PC-3 (cell line): ENCODE results near the gene NEBL. TPM values are rescaled to one million over a fixed set of nuclear protein-coding genes. Genes with fewer than 3 reads are reported as not detected.

Experiments used
- ATAC-seq: fragments of 200-7000 bp; cut with Tn5 transposase; 2 replicates; pipeline ENCODE4 v1.9.1; 2020; ENCODE audit warnings: mild to moderate bottlenecking, moderate library complexity
- BruUV-seq: library from RNA; stranded (reverse); fragments of 400-500 nt; replicated peaks from 2 replicates; lab custom pipeline; 2021; lab: Mats Ljungman, UMichigan
- CTCF ChIA-PET: fragments of 300-600 bp; sonication (Branson Sonifier 250); formaldehyde crosslinking; loops from one replicate; lab custom pipeline; 2022; ENCODE audit warnings: antibody characterized with exemption; lab: Charles Lee
- POLR2A ChIA-PET: fragments of 300-600 bp; sonication (Branson Sonifier 250); formaldehyde crosslinking; loops from one replicate; lab custom pipeline; 2022; ENCODE audit warnings: antibody characterized with exemption; ENCODE audit not compliant: unreplicated experiment; lab: Charles Lee
- DNase-seq: peaks from one replicate; pipeline ENCODE4 v3.0.0-alpha.2; 2015
- H2AFZ ChIP-seq: fragments of 300-600 bp; sonication (generic); 2 replicates; pipeline ENCODE4 v1.6.0; 2016; ENCODE audit warnings: antibody characterized with exemption, low read length
- H3F3A ChIP-seq: fragments of 300-600 bp; sonication (generic); one replicate; pipeline ENCODE4 v1.6.0; 2017; ENCODE audit warnings: antibody characterized with exemption, low read length, control low read depth, mild to moderate bottlenecking; ENCODE audit not compliant: unreplicated experiment
- H3K27ac ChIP-seq: fragments of 300-600 bp; sonication (generic); 2 replicates; pipeline ENCODE4 v1.5.1; 2016; ENCODE audit warnings: mild to moderate bottlenecking, low read length
- H3K27me3 ChIP-seq: fragments of 300-600 bp; sonication (generic); 2 replicates; pipeline ENCODE4 v1.6.1; 2016; ENCODE audit warnings: low read length, mixed read lengths
- H3K36me3 ChIP-seq: fragments of 300-600 bp; sonication (generic); 2 replicates; pipeline ENCODE4 v1.6.1; 2016; ENCODE audit warnings: low read depth, mixed run types, low read length, mixed read lengths
- H3K4me1 ChIP-seq: fragments of 300-600 bp; sonication (generic); 2 replicates; pipeline ENCODE4 v1.5.1; 2016; ENCODE audit warnings: low read length; ENCODE audit not compliant: insufficient read depth
- H3K4me2 ChIP-seq: fragments of 300-600 bp; sonication (generic); 2 replicates; pipeline ENCODE4 v1.6.0; 2016; ENCODE audit warnings: low read length
- H3K4me3 ChIP-seq: fragments of 300-600 bp; sonication (generic); 2 replicates; pipeline ENCODE4 v1.5.1; 2016; ENCODE audit warnings: mild to moderate bottlenecking, low read length, mixed read lengths
- H3K79me2 ChIP-seq: fragments of 300-600 bp; sonication (generic); 2 replicates; pipeline ENCODE4 v1.6.1; 2017; ENCODE audit warnings: low read length, mixed read lengths
- H3K9ac ChIP-seq: fragments of 300-600 bp; sonication (generic); 2 replicates; pipeline ENCODE4 v1.6.0; 2016; ENCODE audit warnings: mild to moderate bottlenecking, low read length
- H3K9me2 ChIP-seq: fragments of 300-600 bp; sonication (generic); replicated peaks from 2 replicates; pipeline ENCODE4 v1.6.1; 2016; ENCODE audit warnings: mixed run types, low read length, mixed read lengths
- H3K9me3 ChIP-seq: fragments of 300-600 bp; sonication (generic); 2 replicates; pipeline ENCODE4 v1.6.1; 2016; ENCODE audit warnings: low read length, mixed read lengths
- H4K20me1 ChIP-seq: fragments of 300-600 bp; sonication (generic); 2 replicates; pipeline ENCODE4 v1.6.1; 2016; ENCODE audit warnings: low read length, mixed read lengths
- EZH2 ChIP-seq: fragments of 300-600 bp; sonication (generic); IDR thresholded peaks from one replicate; pipeline ENCODE4 v1.6.1; 2017; ENCODE audit warnings: antibody characterized with exemption, mild to moderate bottlenecking, low read length; ENCODE audit not compliant: unreplicated experiment
- EZH2phosphoT487 ChIP-seq: fragments of 300-600 bp; sonication (generic); IDR thresholded peaks from 2 replicates; pipeline ENCODE4 v1.6.1; 2018; ENCODE audit warnings: mild to moderate bottlenecking, antibody characterized with exemption, low read length, borderline replicate concordance
- intact Hi-C: fragments of 100-400 bp; cut with micrococcal nuclease; formaldehyde crosslinking; loops from 2 replicates; pipeline ENCODE4 v1.9.0; 2023
- total RNA-seq: library from RNA; depleted of rRNA; stranded (reverse); fragments of >200 nt; gene quantifications from 2 replicates; pipeline ENCODE4 v1.2.3, GENCODE V29; 2014
- TF ChIP-seq, protein P1 (sequence below): fragments of 300-600 bp; sonication (generic); conservative IDR thresholded peaks from 2 replicates; pipeline ENCODE4 v1.5.1; 2017; ENCODE audit warnings: antibody characterized with exemption, low read depth, mild to moderate bottlenecking, low read length

NEBL gene
- total RNA-seq, 1 experiment from 2014 or later: 14.7 TPM

DNA sequence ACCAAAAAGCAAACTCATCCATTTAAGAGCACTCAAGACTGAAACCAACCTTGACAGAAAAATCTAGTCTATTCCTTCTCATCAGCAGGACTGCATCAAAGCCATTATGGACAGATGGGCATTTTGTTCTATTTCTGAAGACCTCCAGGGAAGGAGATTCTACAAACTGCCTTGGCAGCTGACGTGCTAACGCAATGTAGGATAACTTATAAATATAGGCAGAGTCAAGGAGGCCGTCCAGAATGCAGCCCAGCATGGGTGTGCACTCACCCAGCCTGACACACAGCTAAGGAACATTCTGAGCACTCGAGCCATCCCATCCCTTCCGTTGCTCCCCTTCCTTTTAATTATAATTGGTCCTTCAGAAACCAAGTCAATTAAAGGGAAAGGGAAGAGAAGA, 25.3 kb upstream of the NEBL start:
- H2AFZ ChIP-seq: no peak overlapping the region
- H4K20me1 ChIP-seq: no peaks in the 10 kb centered on the region
- H3F3A ChIP-seq: no peaks in the 10 kb centered on the region
- ChIA-PET CTCF (no interaction called here), POLR2A (no interaction called here)
- TF ChIP-seq, protein P1, sequence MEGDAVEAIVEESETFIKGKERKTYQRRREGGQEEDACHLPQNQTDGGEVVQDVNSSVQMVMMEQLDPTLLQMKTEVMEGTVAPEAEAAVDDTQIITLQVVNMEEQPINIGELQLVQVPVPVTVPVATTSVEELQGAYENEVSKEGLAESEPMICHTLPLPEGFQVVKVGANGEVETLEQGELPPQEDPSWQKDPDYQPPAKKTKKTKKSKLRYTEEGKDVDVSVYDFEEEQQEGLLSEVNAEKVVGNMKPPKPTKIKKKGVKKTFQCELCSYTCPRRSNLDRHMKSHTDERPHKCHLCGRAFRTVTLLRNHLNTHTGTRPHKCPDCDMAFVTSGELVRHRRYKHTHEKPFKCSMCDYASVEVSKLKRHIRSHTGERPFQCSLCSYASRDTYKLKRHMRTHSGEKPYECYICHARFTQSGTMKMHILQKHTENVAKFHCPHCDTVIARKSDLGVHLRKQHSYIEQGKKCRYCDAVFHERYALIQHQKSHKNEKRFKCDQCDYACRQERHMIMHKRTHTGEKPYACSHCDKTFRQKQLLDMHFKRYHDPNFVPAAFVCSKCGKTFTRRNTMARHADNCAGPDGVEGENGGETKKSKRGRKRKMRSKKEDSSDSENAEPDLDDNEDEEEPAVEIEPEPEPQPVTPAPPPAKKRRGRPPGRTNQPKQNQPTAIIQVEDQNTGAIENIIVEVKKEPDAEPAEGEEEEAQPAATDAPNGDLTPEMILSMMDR: no peak
- TF ChIP-seq EZH2 (no peak), EZH2phosphoT487 (no peak)
- H3K4me1 ChIP-seq: no peaks in the 10 kb centered on the region; the same call in 1 of the 2 replicates
- no peak overlapping the region for H3K27ac ChIP-seq
- H3K4me2 ChIP-seq: no peak overlapping the region
- no peak overlapping the region for H3K9ac ChIP-seq
- ATAC-seq (no peak), DNase-seq (no peak)
- H3K36me3 ChIP-seq: no peaks in the 10 kb centered on the region
- H3K79me2 ChIP-seq: no peaks in the 10 kb centered on the region
- H3K27me3 ChIP-seq: no peaks in the 10 kb centered on the region
- no TSS peak for BruUV-seq
- no peaks in the 10 kb centered on the region for H3K9me2 ChIP-seq
- H3K4me3 ChIP-seq: no peak overlapping the region
- intact Hi-C loops: no loop called here
- no peaks in the 10 kb centered on the region for H3K9me3 ChIP-seq

DNA sequence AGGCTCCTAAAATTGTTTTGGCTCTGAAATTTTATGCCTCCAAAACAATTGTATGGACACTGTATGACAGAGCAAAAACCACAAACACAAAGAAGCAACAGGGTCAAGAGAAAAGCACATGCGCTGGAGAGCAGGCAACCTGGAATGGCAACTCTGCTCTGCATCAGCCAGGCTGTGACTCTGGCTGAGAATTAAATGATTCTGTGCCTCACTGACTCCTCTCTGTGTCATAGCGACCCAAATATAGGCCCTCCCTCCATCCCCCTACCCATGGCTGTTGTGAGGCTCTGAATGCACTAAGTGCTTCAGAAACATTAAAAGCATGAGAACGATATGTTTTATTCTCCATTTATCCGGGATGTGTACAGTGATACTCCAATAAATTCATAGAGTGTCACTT, 24.9 kb upstream of the NEBL start:
- no peaks in the 10 kb centered on the region for H3K27me3 ChIP-seq
- no peak overlapping the region for H2AFZ ChIP-seq
- H3K9me2 ChIP-seq: no peaks in the 10 kb centered on the region
- no peak overlapping the region for H3K9ac ChIP-seq
- no TSS peak for BruUV-seq
- H4K20me1 ChIP-seq: no peaks in the 10 kb centered on the region
- H3K4me1 ChIP-seq: no peaks in the 10 kb centered on the region; the same call in 1 of the 2 replicates
- DNase-seq: no peak
- H3K36me3 ChIP-seq: no peaks in the 10 kb centered on the region
- H3K4me2 ChIP-seq: no peak overlapping the region
- H3F3A ChIP-seq: no peaks in the 10 kb centered on the region
- H3K27ac ChIP-seq: no peak overlapping the region
- POLR2A ChIA-PET: no interaction called here
- H3K9me3 ChIP-seq: no peaks in the 10 kb centered on the region
- no peaks in the 10 kb centered on the region for H3K79me2 ChIP-seq
- no peak for ATAC-seq
- H3K4me3 ChIP-seq: no peak overlapping the region
- CTCF ChIA-PET: no interaction called here
- intact Hi-C loops: no loop called here
- TF ChIP-seq EZH2 (no peak), EZH2phosphoT487 (no peak)
- TF ChIP-seq, protein P1: no peak

DNA sequence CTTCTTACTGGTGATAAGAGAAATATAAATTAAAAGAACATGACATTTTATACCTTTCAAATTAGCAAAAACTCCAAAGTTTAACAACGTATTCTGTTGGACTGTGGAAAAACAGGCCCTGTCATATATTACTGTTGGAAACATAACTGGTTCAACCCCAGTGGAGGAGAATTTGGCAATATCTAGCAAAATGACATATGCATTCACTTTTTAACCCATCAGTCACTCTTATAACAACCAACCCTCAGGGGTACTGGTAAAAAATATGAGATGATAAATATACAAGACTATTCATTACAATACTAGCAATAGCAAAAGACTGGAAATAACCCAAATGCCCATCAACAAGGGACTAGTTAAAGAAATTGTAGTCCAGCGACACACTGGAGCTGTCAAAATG, 22.9 kb upstream of the NEBL start:
- Histone ChIP-seq H3K36me3 (no peaks in the 10 kb centered on the region), H3K9me2 (no peaks in the 10 kb centered on the region), H3K27me3 (no peaks in the 10 kb centered on the region), H2AFZ (no peak overlapping the region), H3K27ac (no peak overlapping the region), H4K20me1 (no peaks in the 10 kb centered on the region), H3F3A (no peaks in the 10 kb centered on the region), H3K4me3 (no peak overlapping the region), H3K4me1 (no peaks in the 10 kb centered on the region; the same call in 1 of the 2 replicates), H3K79me2 (no peaks in the 10 kb centered on the region), H3K4me2 (no peak overlapping the region), H3K9ac (no peak overlapping the region), H3K9me3 (no peaks in the 10 kb centered on the region)
- no TSS peak for BruUV-seq
- CTCF ChIA-PET: no interaction called here
- DNase-seq (no peak), ATAC-seq (no peak)
- POLR2A ChIA-PET: no interaction called here
- intact Hi-C loops: no loop called here
- TF ChIP-seq EZH2 (no peak), EZH2phosphoT487 (no peak)
- TF ChIP-seq, protein P1: no peak
